ENCODE data around the gene PTGR2. TPM values are rescaled to one million over a fixed set of nuclear protein-coding genes. Genes with fewer than 3 reads are reported as not detected.
"Not testable (repeated sequence)": the region's sequence is repeated elsewhere in the genome, so short reads cannot be mapped to it uniquely, and the experiment has no call there.

The PTGR2 gene
- total RNA-seq, 4 donors from 2014 or later: 1.8 to 10.7 (median 6.2) TPM

DNA sequence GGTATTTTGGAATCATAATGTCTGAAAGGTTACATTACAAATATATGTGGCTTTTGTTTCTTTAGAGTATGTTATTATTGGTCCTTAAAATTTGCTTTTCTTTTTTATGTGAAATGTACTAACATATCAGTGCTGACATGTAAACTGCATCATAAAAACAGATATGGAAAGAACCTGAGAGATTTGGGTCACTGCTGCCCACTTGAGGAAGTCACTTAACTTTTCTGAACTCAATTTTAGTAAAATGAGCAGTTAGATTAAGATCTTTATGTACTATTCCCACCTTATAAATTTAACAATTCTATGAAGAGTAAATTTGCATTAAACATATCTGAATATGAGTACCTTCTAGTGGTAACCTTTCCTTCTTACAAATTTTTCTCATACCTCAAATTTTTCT lies 7.5 kb downstream of the PTGR2 start:
- TF ChIP-seq, protein P1, sequence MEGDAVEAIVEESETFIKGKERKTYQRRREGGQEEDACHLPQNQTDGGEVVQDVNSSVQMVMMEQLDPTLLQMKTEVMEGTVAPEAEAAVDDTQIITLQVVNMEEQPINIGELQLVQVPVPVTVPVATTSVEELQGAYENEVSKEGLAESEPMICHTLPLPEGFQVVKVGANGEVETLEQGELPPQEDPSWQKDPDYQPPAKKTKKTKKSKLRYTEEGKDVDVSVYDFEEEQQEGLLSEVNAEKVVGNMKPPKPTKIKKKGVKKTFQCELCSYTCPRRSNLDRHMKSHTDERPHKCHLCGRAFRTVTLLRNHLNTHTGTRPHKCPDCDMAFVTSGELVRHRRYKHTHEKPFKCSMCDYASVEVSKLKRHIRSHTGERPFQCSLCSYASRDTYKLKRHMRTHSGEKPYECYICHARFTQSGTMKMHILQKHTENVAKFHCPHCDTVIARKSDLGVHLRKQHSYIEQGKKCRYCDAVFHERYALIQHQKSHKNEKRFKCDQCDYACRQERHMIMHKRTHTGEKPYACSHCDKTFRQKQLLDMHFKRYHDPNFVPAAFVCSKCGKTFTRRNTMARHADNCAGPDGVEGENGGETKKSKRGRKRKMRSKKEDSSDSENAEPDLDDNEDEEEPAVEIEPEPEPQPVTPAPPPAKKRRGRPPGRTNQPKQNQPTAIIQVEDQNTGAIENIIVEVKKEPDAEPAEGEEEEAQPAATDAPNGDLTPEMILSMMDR (IDR thresholded peaks at IDR 0.05): no peak
- TF ChIP-seq POLR2A (IDR thresholded peaks at IDR 0.05): no peak
- Histone ChIP-seq H3K4me1 (no peaks in the 10 kb centered on the region), H3K4me3 (no peak overlapping the region), H3K27ac (no peak overlapping the region), H3K36me3 (peaks cover 0 to 44% (median 0%) of the 10 kb centered on the region in 3 donors), H3K9me3 (no peaks in the 10 kb centered on the region), H3K27me3 (no peaks in the 10 kb centered on the region)
- intact Hi-C loops (cut with DNase I): no loop called here
- DNase-seq: no peak

DNA sequence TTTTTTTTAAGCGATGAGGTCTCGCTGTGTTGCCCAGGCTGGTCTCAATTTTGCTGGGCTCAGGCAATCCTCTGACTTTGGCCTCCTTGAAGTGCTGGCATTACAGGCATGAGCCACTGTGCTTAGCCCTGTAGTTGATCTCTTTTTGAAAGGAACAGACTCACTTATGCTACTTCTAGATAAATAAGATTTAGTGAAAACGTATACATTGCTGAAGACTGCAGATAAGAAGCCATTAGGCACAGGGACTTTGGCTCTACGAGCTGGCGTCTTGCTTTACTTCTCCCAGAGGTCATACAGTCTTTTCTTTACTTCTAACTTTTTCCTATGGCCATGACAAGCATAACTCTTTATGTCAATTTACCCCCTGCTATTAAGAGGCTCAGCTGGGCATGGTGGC lies 9.4 kb downstream of the PTGR2 start:
- WGBS, 2 donors: 93 to 94% methylated on average over 5 of the region's 5 CpGs

DNA sequence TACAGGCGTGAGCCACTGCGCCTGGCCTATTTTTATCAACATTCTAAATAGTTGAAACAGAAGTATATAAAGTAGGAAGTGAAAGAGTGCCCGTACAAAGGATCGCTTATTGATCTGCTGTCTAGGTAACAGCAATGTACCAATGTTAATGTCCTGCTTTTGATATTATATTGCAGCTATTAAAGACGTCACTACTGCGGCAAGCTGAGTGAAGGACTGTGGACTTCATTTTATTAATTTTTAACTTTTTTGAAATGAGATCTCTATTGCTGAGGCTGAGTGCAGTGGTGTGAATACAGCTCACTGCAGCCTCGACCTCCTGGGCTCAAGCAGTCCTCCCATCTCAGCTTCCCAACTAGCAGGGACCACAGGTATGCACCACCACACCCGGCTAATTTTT lies 10.8 kb downstream of the PTGR2 start:
- no peak overlapping the region for H3K4me3 ChIP-seq
- H3K27me3 ChIP-seq: no peaks in the 10 kb centered on the region
- intact Hi-C loops (cut with DNase I): no loop called here
- peaks cover 0 to 58% (median 0%) of the 10 kb centered on the region in 3 donors for H3K36me3 ChIP-seq
- 92 to 93% methylated on average over 8 of the region's 8 CpGs for WGBS, 2 donors
- no peak for DNase-seq
- TF ChIP-seq, protein P1 (IDR thresholded peaks at IDR 0.05): no peak
- TF ChIP-seq POLR2A (IDR thresholded peaks at IDR 0.05): no peak
- no peaks in the 10 kb centered on the region for H3K4me1 ChIP-seq
- H3K27ac ChIP-seq: no peak overlapping the region
- no peaks in the 10 kb centered on the region for H3K9me3 ChIP-seq

More for the DNA sequence above, 9.4 kb downstream of the PTGR2 start:
- intact Hi-C loops (cut with DNase I): no loop called here
- Histone ChIP-seq H3K36me3 (peaks cover 0 to 58% (median 0%) of the 10 kb centered on the region in 3 donors), H3K27ac (no peak overlapping the region), H3K27me3 (no peaks in the 10 kb centered on the region), H3K4me3 (no peak overlapping the region), H3K9me3 (no peaks in the 10 kb centered on the region), H3K4me1 (no peaks in the 10 kb centered on the region)
- TF ChIP-seq POLR2A (IDR thresholded peaks at IDR 0.05): no peak
- TF ChIP-seq, protein P1 (IDR thresholded peaks at IDR 0.05): no peak
- DNase-seq: no peak

DNA sequence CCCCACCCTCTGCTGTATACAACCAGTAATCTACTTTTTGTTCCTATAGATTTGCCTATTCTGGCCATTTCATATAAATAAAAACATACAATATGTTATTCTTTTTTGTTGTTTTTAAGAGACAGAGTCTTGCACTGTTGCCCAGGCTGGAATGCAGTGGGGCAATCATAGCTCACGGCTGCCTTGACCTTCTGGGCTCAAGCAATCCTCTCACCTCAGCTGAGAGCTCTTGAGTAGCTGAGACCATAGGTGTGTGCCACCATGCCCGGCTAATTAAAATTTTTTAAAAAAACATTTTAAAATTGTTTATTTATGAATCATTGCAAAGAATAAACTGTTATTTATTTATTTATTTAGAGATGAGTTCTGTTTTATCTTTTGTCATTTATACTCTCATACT lies 11.6 kb downstream of the PTGR2 start:
- no peaks in the 10 kb centered on the region for H3K27me3 ChIP-seq
- no peak overlapping the region for H3K27ac ChIP-seq
- no peaks in the 10 kb centered on the region for H3K9me3 ChIP-seq
- no peak for TF ChIP-seq POLR2A (IDR thresholded peaks at IDR 0.05)
- TF ChIP-seq, protein P1 (IDR thresholded peaks at IDR 0.05): no peak
- intact Hi-C loops (cut with DNase I): no loop called here
- no peaks in the 10 kb centered on the region for H3K4me1 ChIP-seq
- 84 to 90% methylated on average over 2 of the region's 2 CpGs for WGBS, 2 donors
- H3K4me3 ChIP-seq: no peak overlapping the region
- no peak for DNase-seq
- H3K36me3 ChIP-seq: peaks cover 0 to 58% (median 0%) of the 10 kb centered on the region in 3 donors

DNA sequence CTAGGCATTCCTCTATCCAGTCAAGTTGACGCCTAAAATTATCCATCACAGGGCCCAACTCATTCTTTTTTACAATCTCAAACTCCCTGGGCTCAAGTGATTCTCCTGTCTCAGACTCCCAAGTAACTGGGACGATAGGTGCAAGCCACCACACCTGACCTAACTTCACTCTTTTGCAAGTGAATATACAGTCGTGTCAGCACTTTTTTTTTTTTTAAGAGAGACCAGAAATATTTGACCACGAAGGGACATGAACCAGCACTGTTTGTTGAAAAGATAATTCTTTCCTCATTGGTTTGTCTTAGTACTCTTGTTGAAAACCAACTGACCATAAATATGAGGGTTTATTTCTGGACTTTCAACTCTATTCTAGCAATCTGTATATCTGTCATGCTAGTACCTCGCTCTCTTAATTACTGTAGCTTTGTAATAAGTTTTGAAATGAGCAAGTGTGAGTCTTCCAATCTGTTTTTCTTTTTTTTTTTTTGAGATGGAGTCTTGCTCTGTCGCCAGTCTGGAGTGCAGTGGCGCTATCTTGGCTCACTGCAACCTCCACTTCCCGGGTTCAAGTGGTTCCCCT lies 14.0 kb downstream of the PTGR2 start:
- no peak overlapping the region for H3K4me3 ChIP-seq
- WGBS, 2 donors: 82 to 89% methylated on average over 8 of the region's 8 CpGs
- DNase-seq: no peak
- TF ChIP-seq POLR2A (IDR thresholded peaks at IDR 0.05): no peak
- TF ChIP-seq, protein P1 (IDR thresholded peaks at IDR 0.05): no peak
- H3K36me3 ChIP-seq: peaks cover 0 to 49% (median 0%) of the 10 kb centered on the region in 3 donors
- no peaks in the 10 kb centered on the region for H3K27me3 ChIP-seq
- intact Hi-C loops (cut with DNase I): no loop called here
- H3K27ac ChIP-seq: no peak overlapping the region
- H3K9me3 ChIP-seq: no peaks in the 10 kb centered on the region
- no peaks in the 10 kb centered on the region for H3K4me1 ChIP-seq

DNA sequence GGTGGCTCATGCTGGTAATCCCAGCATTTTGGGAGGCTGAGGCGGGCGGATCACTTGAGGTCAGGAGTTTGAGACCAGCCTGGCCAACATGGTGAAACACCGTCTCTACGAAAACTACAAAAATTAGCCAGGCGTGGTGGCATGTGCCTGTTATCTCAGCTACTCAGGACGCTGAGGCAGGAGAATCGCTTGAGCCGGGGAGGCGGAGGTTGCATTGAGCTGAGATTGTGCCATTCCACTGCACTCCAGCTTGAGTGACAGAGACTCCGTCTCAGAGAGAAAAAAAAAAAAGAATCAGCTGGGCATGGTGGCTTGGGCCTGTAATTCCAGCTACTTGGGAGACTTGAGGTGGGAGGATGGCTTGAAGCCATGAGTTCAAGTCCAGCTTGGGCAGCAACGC lies 18.1 kb downstream of the PTGR2 start:
- H3K9me3 ChIP-seq; H3K36me3 ChIP-seq; H3K4me1 ChIP-seq; H3K27me3 ChIP-seq; H3K4me3 ChIP-seq; H3K27ac ChIP-seq; intact Hi-C loops (cut with DNase I); DNase-seq: not testable (repeated sequence)
- 92 to 97% methylated on average over 10 to 11 of the region's 11 CpGs for WGBS, 2 donors
